Neutrophil (primary cell): Measurements from ENCODE around the gene GPC5.

Source experiments
- H3K27ac ChIP-seq: fragments of 200-600 bp; sonication (generic); 2 replicates; pipeline ENCODE4 v1.5.1; 2016; ENCODE audit warnings: mild to moderate bottlenecking, moderate library complexity
- H3K27me3 ChIP-seq: fragments of 200-600 bp; sonication (generic); 2 replicates; pipeline ENCODE4 v1.6.0; 2016; ENCODE audit warnings: mild to moderate bottlenecking
- H3K36me3 ChIP-seq: fragments of 200-600 bp; sonication (generic); 2 replicates; pipeline ENCODE4 v1.5.1; 2017
- H3K4me1 ChIP-seq, 2 experiments: fragments of 200-600 bp in 1 of 2; sonication (generic) in 1 of 2; 1 replicate in 1 of 2; 2 replicates in 1 of 2; pipeline versions ENCODE4 v1.5.1 to v1.6.1; 2013 to 2016; ENCODE audit warnings: low read depth in 1 of 2, low read length in 1 of 2, mild to moderate bottlenecking in 1 of 2, moderate library complexity in 1 of 2; ENCODE audit not compliant: control insufficient read depth in 1 of 2, insufficient read depth in 1 of 2
- H3K4me3 ChIP-seq, 2 experiments: fragments of 200-600 bp in 1 of 2; sonication (generic) in 1 of 2; 1 replicate in 1 of 2; 2 replicates in 1 of 2; pipeline ENCODE4 v1.5.1; 2013 to 2016; ENCODE audit warnings: low read depth in 1 of 2, low read length in 1 of 2, mild to moderate bottlenecking in 1 of 2, moderate library complexity in 1 of 2
- H3K9me3 ChIP-seq: fragments of 200-600 bp; sonication (generic); 2 replicates; pipeline ENCODE4 v1.5.1; 2016
- CTCF ChIP-seq: fragments of 200-600 bp; sonication (generic); IDR thresholded peaks from 2 replicates; pipeline ENCODE4 v1.5.1; 2016; ENCODE audit warnings: antibody characterized with exemption

The GPC5 gene

DNA sequence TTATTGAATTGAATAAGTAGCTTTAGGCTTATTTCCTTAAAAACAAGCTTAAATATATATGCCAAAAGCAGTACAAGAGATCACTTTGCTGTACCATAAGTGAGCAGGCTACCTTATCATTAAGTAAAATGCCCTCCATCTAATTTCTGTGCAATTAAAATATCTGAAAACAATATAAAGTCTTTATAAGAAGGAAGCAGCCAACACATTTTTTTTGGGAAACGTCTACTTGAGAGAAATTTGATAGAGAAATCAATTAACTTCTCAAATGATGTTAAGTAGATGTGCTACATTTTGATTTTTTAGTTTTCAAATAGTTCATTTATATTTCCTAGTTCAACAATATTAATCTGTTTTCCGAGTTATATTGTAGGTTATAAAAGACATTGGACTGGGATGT, 52.5 kb downstream of the GPC5 start:
- Histone ChIP-seq H3K27me3 (no peaks in the 10 kb centered on the region), H3K27ac (no peak overlapping the region), H3K4me3 (no peak overlapping the region), H3K36me3 (no peaks in the 10 kb centered on the region), H3K9me3 (no peaks in the 10 kb centered on the region), H3K4me1 (no peaks in the 10 kb centered on the region)
- no peak for TF ChIP-seq CTCF

DNA sequence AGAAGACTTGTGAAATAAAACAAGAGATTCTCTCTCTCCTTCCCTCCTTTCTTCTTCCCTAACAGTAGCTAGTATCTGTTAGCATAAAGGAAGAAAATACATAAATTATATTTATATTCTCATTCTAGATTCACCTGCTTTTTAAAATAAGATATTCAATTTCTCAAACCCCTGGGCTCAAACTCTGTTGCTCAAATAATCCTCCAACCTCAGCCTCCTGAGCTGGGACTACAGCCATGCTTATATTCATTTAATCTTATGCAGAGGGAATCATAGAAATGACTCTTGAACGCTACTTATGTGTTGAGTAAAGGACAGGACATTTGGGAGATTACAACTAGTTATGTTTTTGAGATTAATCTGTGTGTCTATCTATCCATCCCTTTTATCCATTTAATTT, 56.2 kb downstream of the GPC5 start:
- no peak overlapping the region for H3K4me3 ChIP-seq

GRCh38 chr13:91456837-91457236, 58.4 kb downstream of the GPC5 start:
- Histone ChIP-seq H3K9me3 (no peaks in the 10 kb centered on the region), H3K4me3 (no peak overlapping the region), H3K27me3 (no peaks in the 10 kb centered on the region), H3K4me1 (no peaks in the 10 kb centered on the region), H3K36me3 (no peaks in the 10 kb centered on the region), H3K27ac (no peak overlapping the region)
- no peak for TF ChIP-seq CTCF

More for the DNA sequence above, 56.2 kb downstream of the GPC5 start:
- H3K27ac ChIP-seq: no peak overlapping the region
- TF ChIP-seq CTCF: no peak
- no peaks in the 10 kb centered on the region for H3K27me3 ChIP-seq
- H3K9me3 ChIP-seq: no peaks in the 10 kb centered on the region
- H3K4me1 ChIP-seq: no peaks in the 10 kb centered on the region
- no peaks in the 10 kb centered on the region for H3K36me3 ChIP-seq

- no peak overlapping the region for H3K27ac ChIP-seq
- no peaks in the 10 kb centered on the region for H3K4me1 ChIP-seq
- TF ChIP-seq CTCF: no peak
- no peak overlapping the region for H3K4me3 ChIP-seq
- H3K36me3 ChIP-seq: no peaks in the 10 kb centered on the region
- no peaks in the 10 kb centered on the region for H3K9me3 ChIP-seq
- no peaks in the 10 kb centered on the region for H3K27me3 ChIP-seq
Measured at GRCh38 chr13:91459485-91459884, 61.1 kb downstream of the GPC5 start.

- no peaks in the 10 kb centered on the region for H3K4me1 ChIP-seq
- no peak for TF ChIP-seq CTCF
Measured at GRCh38 chr13:91464336-91464735, 65.9 kb downstream of the GPC5 start.

GRCh38 chr13:91467236-91467635, 68.8 kb downstream of the GPC5 start:
- TF ChIP-seq CTCF: no peak
- H3K4me1 ChIP-seq: no peaks in the 10 kb centered on the region
- no peak overlapping the region for H3K4me3 ChIP-seq
- no peaks in the 10 kb centered on the region for H3K27me3 ChIP-seq
- H3K36me3 ChIP-seq: no peaks in the 10 kb centered on the region
- H3K9me3 ChIP-seq: no peaks in the 10 kb centered on the region
- no peak overlapping the region for H3K27ac ChIP-seq

More at GRCh38 chr13:91464336-91464735, 65.9 kb downstream of the GPC5 start:
- no peak overlapping the region for H3K27ac ChIP-seq
- H3K9me3 ChIP-seq: no peaks in the 10 kb centered on the region
- H3K4me3 ChIP-seq: no peak overlapping the region
- no peaks in the 10 kb centered on the region for H3K36me3 ChIP-seq
- H3K27me3 ChIP-seq: no peaks in the 10 kb centered on the region
